Endothelial cell of umbilical vein (primary cell): Measurements from ENCODE around the gene AFAP1L2. TPM values are rescaled to one million over a fixed set of nuclear protein-coding genes. Genes with fewer than 3 reads are reported as not detected.

Experiments
- BruUV-seq: library from RNA; stranded (reverse); fragments of 400-500 nt; replicated peaks from 2 replicates; lab custom pipeline; 2021; lab: Mats Ljungman, UMichigan
- CTCF ChIA-PET: fragments of 300-600, 350-600 bp; sonication (Branson Sonifier 250); formaldehyde crosslinking; loops from one replicate; lab custom pipeline; 2021; ENCODE audit warnings: antibody characterized with exemption, inconsistent platforms; lab: Charles Lee
- POLR2A ChIA-PET: fragments of 300-600, 350-600 bp; sonication (Branson Sonifier 250); formaldehyde crosslinking; loops from one replicate; lab custom pipeline; 2021; ENCODE audit warnings: antibody characterized with exemption, inconsistent platforms; lab: Charles Lee
- DNase-seq: peaks from one replicate; pipeline ENCODE4 v3.0.0-alpha.2; 2011; ENCODE audit warnings: low read depth, low spot score
- FAIRE-seq: peaks from 2 replicates; lab custom pipeline; 2011; peaks lifted over from hg19 to GRCh38; lab: Jason Lieb, UNC
- H2AFZ ChIP-seq: 2 replicates; pipeline ENCODE4 v1.6.0; 2012; ENCODE audit warnings: low read depth, low read length, control low read depth, inconsistent platforms
- H3K27ac ChIP-seq: 2 replicates; pipeline ENCODE4 v1.5.1; 2011; ENCODE audit warnings: low read depth, mild to moderate bottlenecking, control low read depth, low read length, moderate library complexity; ENCODE audit not compliant: insufficient read depth
- H3K27me3 ChIP-seq, 2 experiments: 2 replicates each; pipeline versions ENCODE4 v1.6.0 to v1.6.1; 2011; ENCODE audit warnings: low read length in 2 of 2, mixed read lengths in 1 of 2; ENCODE audit not compliant: control insufficient read depth in 2 of 2, insufficient read depth in 2 of 2
- H3K36me3 ChIP-seq, 2 experiments: 2 replicates in 1 of 2; 3 replicates in 1 of 2; pipeline ENCODE4 v1.5.1; 2011; ENCODE audit warnings: low read length in 2 of 2, mild to moderate bottlenecking in 1 of 2, moderate library complexity in 1 of 2; ENCODE audit not compliant: control insufficient read depth in 2 of 2, insufficient read depth in 2 of 2; ENCODE audit errors: extremely low read depth in 1 of 2
- H3K4me1 ChIP-seq: 3 replicates; pipeline ENCODE4 v1.5.1; 2011; ENCODE audit warnings: mild to moderate bottlenecking, low read length; ENCODE audit not compliant: control insufficient read depth, insufficient read depth; ENCODE audit errors: extremely low read depth
- H3K4me2 ChIP-seq: 2 replicates; pipeline ENCODE4 v1.6.1; 2011; ENCODE audit warnings: low read length, control low read depth, mixed read lengths; ENCODE audit not compliant: insufficient read depth
- H3K4me3 ChIP-seq, 3 experiments: fragments of 200-600 bp in 1 of 3; sonication (generic), shearing (Covaris generic) in 1 of 3; replicated peaks in 1 of 3; 2 replicates each; pipeline ENCODE4 v1.5.1; 2011 to 2016; ENCODE audit warnings: control low read depth in 3 of 3, low read length in 3 of 3, mild to moderate bottlenecking in 2 of 3, inconsistent platforms in 1 of 3, low read depth in 1 of 3, moderate library complexity in 1 of 3; ENCODE audit not compliant: insufficient read depth in 1 of 3
- H3K79me2 ChIP-seq: 2 replicates; pipeline ENCODE4 v1.6.0; 2012; ENCODE audit warnings: low read length, inconsistent platforms; ENCODE audit not compliant: control insufficient read depth, insufficient read depth
- H3K9ac ChIP-seq: replicated peaks from 2 replicates; pipeline ENCODE3; 2011; ENCODE audit warnings: low read length, control low read depth; ENCODE audit not compliant: insufficient read depth; ENCODE audit errors: extremely low read depth
- H3K9me1 ChIP-seq: replicated peaks from 3 replicates; pipeline ENCODE4 v1.6.0; 2011; ENCODE audit warnings: mild to moderate bottlenecking, low read length; ENCODE audit not compliant: control insufficient read depth, insufficient read depth; ENCODE audit errors: extremely low read depth
- H3K9me3 ChIP-seq: replicated peaks from 2 replicates; pipeline ENCODE4 v1.5.1; 2012; ENCODE audit warnings: low read length, inconsistent platforms; ENCODE audit not compliant: control insufficient read depth, insufficient read depth
- H4K20me1 ChIP-seq: replicated peaks from 2 replicates; pipeline ENCODE3; 2011; ENCODE audit warnings: mild to moderate bottlenecking, low read length; ENCODE audit not compliant: control insufficient read depth, insufficient read depth; ENCODE audit errors: extremely low read depth
- EZH2 ChIP-seq: IDR thresholded peaks from 2 replicates; pipeline ENCODE4 v1.6.1; 2012; ENCODE audit warnings: borderline replicate concordance, low read depth, mild to moderate bottlenecking, moderate library complexity, low read length, inconsistent platforms; ENCODE audit not compliant: severe bottlenecking
- FOS ChIP-seq: IDR thresholded peaks from 2 replicates; pipeline ENCODE4 v1.6.1; 2011; ENCODE audit warnings: mild to moderate bottlenecking, low read length, moderate library complexity, borderline replicate concordance; ENCODE audit not compliant: insufficient read depth
- GATA2 ChIP-seq: IDR thresholded peaks from 2 replicates; pipeline ENCODE4 v1.7.0; 2011; ENCODE audit warnings: low read depth, mild to moderate bottlenecking, moderate library complexity, mixed read lengths, low read length; ENCODE audit not compliant: insufficient read length, insufficient read depth
- JUN ChIP-seq: IDR thresholded peaks from 2 replicates; pipeline ENCODE4 v1.6.1; 2011; ENCODE audit warnings: borderline replicate concordance, low read depth; ENCODE audit not compliant: insufficient read length, insufficient read depth
- MYC ChIP-seq: IDR thresholded peaks from one replicate; pipeline ENCODE4 v1.6.1; 2011; ENCODE audit warnings: mild to moderate bottlenecking, low read depth, low read length
- POLR2A ChIP-seq: IDR thresholded peaks from 2 replicates; pipeline ENCODE4 v1.6.1; 2012; ENCODE audit warnings: low read depth, mild to moderate bottlenecking, control low read depth, low read length
- POLR2AphosphoS5 ChIP-seq: IDR thresholded peaks from 2 replicates; pipeline ENCODE4 v1.6.1; 2012; ENCODE audit warnings: low read depth, mild to moderate bottlenecking, control low read depth, low read length, moderate library complexity; ENCODE audit not compliant: insufficient read depth
- dilution Hi-C: fragments of 300-500 bp; cut with MboI; formaldehyde crosslinking; loops from one replicate; pipeline ENCODE4 v1.15.0; 2019; ENCODE audit warnings: low sequenced_read_pairs; ENCODE audit not compliant: extremely low pct_ligation_motif_present
- intact Hi-C: fragments of 100-400 bp; cut with micrococcal nuclease; formaldehyde crosslinking; loops from one replicate; pipeline ENCODE4 v1.10.0; 2022
- polyA plus RNA-seq, 4 experiments: library from polyadenylated mRNA; depleted of rRNA in 3 of 4; stranded (reverse) in 3 of 4; unstranded in 1 of 4; fragments of >200 nt; gene quantifications; 2 replicates each; pipeline versions ENCODE4 v1.2.1 to v1.2.3, GENCODE V29; 2011 to 2012; ENCODE audit warnings: missing spikeins in 1 of 4
- total RNA-seq: library from RNA; stranded (reverse); gene quantifications from 2 replicates; pipeline ENCODE4 v1.2.3, GENCODE V29; 2021
- TF ChIP-seq, protein P1 (sequence below): IDR thresholded peaks from 2 replicates; pipeline ENCODE4 v1.6.1; 2011; ENCODE audit not compliant: insufficient read depth, insufficient read length
- TF ChIP-seq, protein P2 (sequence below), 2 donors: IDR thresholded peaks; 1 replicate in 1 of 2; 2 replicates in 1 of 2; pipeline ENCODE4 v1.5.1; 2011; ENCODE audit warnings: low read length in 2 of 2, mild to moderate bottlenecking in 2 of 2, moderate library complexity in 2 of 2, control low read depth in 1 of 2, inconsistent platforms in 1 of 2, low read depth in 1 of 2; ENCODE audit not compliant: insufficient read depth in 1 of 2; ENCODE audit errors: extremely low read depth in 1 of 2

Gene AFAP1L2
- total and polyA plus RNA-seq, 2 donors (not counting 3 experiments of a cell fraction or from before 2014, with no cell fraction given), result 0.90 to 4.1 TPM

GRCh38 chr10:114356126-114356525 is 48.2 kb downstream of the AFAP1L2 start:
- Histone ChIP-seq H3K4me3 (no peak overlapping the region), H3K4me1 (no peaks in the 10 kb centered on the region), H3K9ac (no peak overlapping the region), H3K27ac (no peak overlapping the region), H3K9me1 (no peaks in the 10 kb centered on the region), H3K4me2 (no peak overlapping the region), H3K9me3 (no peaks in the 10 kb centered on the region), H2AFZ (no peak overlapping the region), H4K20me1 (no peaks in the 10 kb centered on the region), H3K79me2 (no peaks in the 10 kb centered on the region), H3K36me3 (no peaks in the 10 kb centered on the region), H3K27me3 (peaks cover 8 to 20% of the 10 kb centered on the region in 2 experiments)
- no TSS peak for BruUV-seq
- ChIA-PET CTCF (no interaction called here), POLR2A (no interaction called here)
- intact Hi-C loops, result no loop called here
- dilution Hi-C loops, result no loop called here
- FAIRE-seq (no peak), DNase-seq (no peak)
- no peak for TF ChIP-seq POLR2A
- TF ChIP-seq GATA2, result no peak
- TF ChIP-seq FOS, result no peak
- no peak for TF ChIP-seq POLR2AphosphoS5

DNA sequence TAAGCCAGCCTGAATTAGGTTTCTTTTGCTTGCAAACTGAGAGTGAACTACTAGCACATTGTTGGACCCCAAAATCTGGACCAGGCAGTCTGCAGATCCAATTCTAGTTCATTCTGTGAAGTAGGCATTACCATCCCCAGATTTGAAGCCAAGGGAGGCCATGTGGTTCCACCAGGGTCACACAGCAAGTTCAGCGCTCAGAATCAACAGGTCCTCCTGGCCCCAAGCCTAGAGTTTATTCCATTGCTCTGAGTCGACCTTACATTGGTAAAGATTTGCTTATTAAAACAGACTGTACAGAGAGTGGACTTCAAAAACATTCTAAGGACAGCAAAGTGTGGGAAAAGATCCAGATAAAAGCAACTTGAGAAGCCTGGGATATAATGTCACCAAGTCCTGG is 50.9 kb downstream of the AFAP1L2 start:
- BruUV-seq, result no TSS peak
- no peak overlapping the region for H3K27ac ChIP-seq
- H3K9me3 ChIP-seq, result no peaks in the 10 kb centered on the region
- no peak for FAIRE-seq
- H3K4me1 ChIP-seq, result no peaks in the 10 kb centered on the region
- no peaks in the 10 kb centered on the region for H3K79me2 ChIP-seq
- intact Hi-C loops (no loop called here), dilution Hi-C loops (no loop called here)
- H3K4me3 ChIP-seq, result no peak overlapping the region
- no peak overlapping the region for H2AFZ ChIP-seq
- H4K20me1 ChIP-seq, result no peaks in the 10 kb centered on the region
- peaks cover 3 to 11% of the 10 kb centered on the region in 2 experiments for H3K27me3 ChIP-seq
- POLR2A ChIA-PET, result no interaction called here
- H3K9ac ChIP-seq, result no peak overlapping the region
- no peaks in the 10 kb centered on the region for H3K9me1 ChIP-seq
- no peak overlapping the region for H3K4me2 ChIP-seq
- TF ChIP-seq GATA2 (no peak), FOS (no peak), MYC (no peak), POLR2A (no peak), EZH2 (no peak), JUN (no peak), POLR2AphosphoS5 (no peak)
- TF ChIP-seq, protein P1, sequence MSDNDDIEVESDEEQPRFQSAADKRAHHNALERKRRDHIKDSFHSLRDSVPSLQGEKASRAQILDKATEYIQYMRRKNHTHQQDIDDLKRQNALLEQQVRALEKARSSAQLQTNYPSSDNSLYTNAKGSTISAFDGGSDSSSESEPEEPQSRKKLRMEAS, result no peak
- TF ChIP-seq, protein P2, sequence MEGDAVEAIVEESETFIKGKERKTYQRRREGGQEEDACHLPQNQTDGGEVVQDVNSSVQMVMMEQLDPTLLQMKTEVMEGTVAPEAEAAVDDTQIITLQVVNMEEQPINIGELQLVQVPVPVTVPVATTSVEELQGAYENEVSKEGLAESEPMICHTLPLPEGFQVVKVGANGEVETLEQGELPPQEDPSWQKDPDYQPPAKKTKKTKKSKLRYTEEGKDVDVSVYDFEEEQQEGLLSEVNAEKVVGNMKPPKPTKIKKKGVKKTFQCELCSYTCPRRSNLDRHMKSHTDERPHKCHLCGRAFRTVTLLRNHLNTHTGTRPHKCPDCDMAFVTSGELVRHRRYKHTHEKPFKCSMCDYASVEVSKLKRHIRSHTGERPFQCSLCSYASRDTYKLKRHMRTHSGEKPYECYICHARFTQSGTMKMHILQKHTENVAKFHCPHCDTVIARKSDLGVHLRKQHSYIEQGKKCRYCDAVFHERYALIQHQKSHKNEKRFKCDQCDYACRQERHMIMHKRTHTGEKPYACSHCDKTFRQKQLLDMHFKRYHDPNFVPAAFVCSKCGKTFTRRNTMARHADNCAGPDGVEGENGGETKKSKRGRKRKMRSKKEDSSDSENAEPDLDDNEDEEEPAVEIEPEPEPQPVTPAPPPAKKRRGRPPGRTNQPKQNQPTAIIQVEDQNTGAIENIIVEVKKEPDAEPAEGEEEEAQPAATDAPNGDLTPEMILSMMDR (IDR thresholded peaks at IDR 0.05; ENCODE audit: extremely low read depth in 1 of 2, insufficient read depth in 1 of 2, low read depth in 1 of 2, low read length in 2 of 2), result no peak
- DNase-seq, result no peak
- H3K36me3 ChIP-seq, result no peaks in the 10 kb centered on the region
- CTCF ChIA-PET, result no interaction called here
